Endothelial cell of umbilical vein (primary cell): ENCODE measurements around the gene STK32C. TPM values are rescaled to one million over a fixed set of nuclear protein-coding genes. Genes with fewer than 3 reads are reported as not detected.

Source experiments
- BruUV-seq: library from RNA; stranded (reverse); fragments of 400-500 nt; replicated peaks from 2 replicates; lab custom pipeline; 2021; lab: Mats Ljungman, UMichigan
- CTCF ChIA-PET: fragments of 300-600, 350-600 bp; sonication (Branson Sonifier 250); formaldehyde crosslinking; loops from one replicate; lab custom pipeline; 2021; ENCODE audit warnings: antibody characterized with exemption, inconsistent platforms; lab: Charles Lee
- POLR2A ChIA-PET: fragments of 300-600, 350-600 bp; sonication (Branson Sonifier 250); formaldehyde crosslinking; loops from one replicate; lab custom pipeline; 2021; ENCODE audit warnings: antibody characterized with exemption, inconsistent platforms; lab: Charles Lee
- DNase-seq: peaks from one replicate; pipeline ENCODE4 v3.0.0-alpha.2; 2011; ENCODE audit warnings: low read depth, low spot score
- FAIRE-seq: peaks from 2 replicates; lab custom pipeline; 2011; peaks lifted over from hg19 to GRCh38; lab: Jason Lieb, UNC
- H2AFZ ChIP-seq: 2 replicates; pipeline ENCODE4 v1.6.0; 2012; ENCODE audit warnings: low read depth, low read length, control low read depth, inconsistent platforms
- H3K27ac ChIP-seq: 2 replicates; pipeline ENCODE4 v1.5.1; 2011; ENCODE audit warnings: low read depth, mild to moderate bottlenecking, control low read depth, low read length, moderate library complexity; ENCODE audit not compliant: insufficient read depth
- H3K27me3 ChIP-seq, 2 experiments: 2 replicates each; pipeline versions ENCODE4 v1.6.0 to v1.6.1; 2011; ENCODE audit warnings: low read length in 2 of 2, mixed read lengths in 1 of 2; ENCODE audit not compliant: control insufficient read depth in 2 of 2, insufficient read depth in 2 of 2
- H3K36me3 ChIP-seq, 2 experiments: 2 replicates in 1 of 2; 3 replicates in 1 of 2; pipeline ENCODE4 v1.5.1; 2011; ENCODE audit warnings: low read length in 2 of 2, mild to moderate bottlenecking in 1 of 2, moderate library complexity in 1 of 2; ENCODE audit not compliant: control insufficient read depth in 2 of 2, insufficient read depth in 2 of 2; ENCODE audit errors: extremely low read depth in 1 of 2
- H3K4me1 ChIP-seq: 3 replicates; pipeline ENCODE4 v1.5.1; 2011; ENCODE audit warnings: mild to moderate bottlenecking, low read length; ENCODE audit not compliant: control insufficient read depth, insufficient read depth; ENCODE audit errors: extremely low read depth
- H3K4me2 ChIP-seq: 2 replicates; pipeline ENCODE4 v1.6.1; 2011; ENCODE audit warnings: low read length, control low read depth, mixed read lengths; ENCODE audit not compliant: insufficient read depth
- H3K4me3 ChIP-seq, 3 experiments: fragments of 200-600 bp in 1 of 3; sonication (generic), shearing (Covaris generic) in 1 of 3; replicated peaks in 1 of 3; 2 replicates each; pipeline ENCODE4 v1.5.1; 2011 to 2016; ENCODE audit warnings: control low read depth in 3 of 3, low read length in 3 of 3, mild to moderate bottlenecking in 2 of 3, inconsistent platforms in 1 of 3, low read depth in 1 of 3, moderate library complexity in 1 of 3; ENCODE audit not compliant: insufficient read depth in 1 of 3
- H3K79me2 ChIP-seq: 2 replicates; pipeline ENCODE4 v1.6.0; 2012; ENCODE audit warnings: low read length, inconsistent platforms; ENCODE audit not compliant: control insufficient read depth, insufficient read depth
- H3K9ac ChIP-seq: replicated peaks from 2 replicates; pipeline ENCODE3; 2011; ENCODE audit warnings: low read length, control low read depth; ENCODE audit not compliant: insufficient read depth; ENCODE audit errors: extremely low read depth
- H3K9me1 ChIP-seq: replicated peaks from 3 replicates; pipeline ENCODE4 v1.6.0; 2011; ENCODE audit warnings: mild to moderate bottlenecking, low read length; ENCODE audit not compliant: control insufficient read depth, insufficient read depth; ENCODE audit errors: extremely low read depth
- H3K9me3 ChIP-seq: replicated peaks from 2 replicates; pipeline ENCODE4 v1.5.1; 2012; ENCODE audit warnings: low read length, inconsistent platforms; ENCODE audit not compliant: control insufficient read depth, insufficient read depth
- H4K20me1 ChIP-seq: replicated peaks from 2 replicates; pipeline ENCODE3; 2011; ENCODE audit warnings: mild to moderate bottlenecking, low read length; ENCODE audit not compliant: control insufficient read depth, insufficient read depth; ENCODE audit errors: extremely low read depth
- EZH2 ChIP-seq: IDR thresholded peaks from 2 replicates; pipeline ENCODE4 v1.6.1; 2012; ENCODE audit warnings: borderline replicate concordance, low read depth, mild to moderate bottlenecking, moderate library complexity, low read length, inconsistent platforms; ENCODE audit not compliant: severe bottlenecking
- FOS ChIP-seq: IDR thresholded peaks from 2 replicates; pipeline ENCODE4 v1.6.1; 2011; ENCODE audit warnings: mild to moderate bottlenecking, low read length, moderate library complexity, borderline replicate concordance; ENCODE audit not compliant: insufficient read depth
- GATA2 ChIP-seq: IDR thresholded peaks from 2 replicates; pipeline ENCODE4 v1.7.0; 2011; ENCODE audit warnings: low read depth, mild to moderate bottlenecking, moderate library complexity, mixed read lengths, low read length; ENCODE audit not compliant: insufficient read length, insufficient read depth
- JUN ChIP-seq: IDR thresholded peaks from 2 replicates; pipeline ENCODE4 v1.6.1; 2011; ENCODE audit warnings: borderline replicate concordance, low read depth; ENCODE audit not compliant: insufficient read length, insufficient read depth
- MAX ChIP-seq: IDR thresholded peaks from 2 replicates; pipeline ENCODE4 v1.6.1; 2011; ENCODE audit not compliant: insufficient read depth, insufficient read length
- MYC ChIP-seq: IDR thresholded peaks from one replicate; pipeline ENCODE4 v1.6.1; 2011; ENCODE audit warnings: mild to moderate bottlenecking, low read depth, low read length
- POLR2A ChIP-seq: IDR thresholded peaks from 2 replicates; pipeline ENCODE4 v1.6.1; 2012; ENCODE audit warnings: low read depth, mild to moderate bottlenecking, control low read depth, low read length
- POLR2AphosphoS5 ChIP-seq: IDR thresholded peaks from 2 replicates; pipeline ENCODE4 v1.6.1; 2012; ENCODE audit warnings: low read depth, mild to moderate bottlenecking, control low read depth, low read length, moderate library complexity; ENCODE audit not compliant: insufficient read depth
- dilution Hi-C: fragments of 300-500 bp; cut with MboI; formaldehyde crosslinking; loops from one replicate; pipeline ENCODE4 v1.15.0; 2019; ENCODE audit warnings: low sequenced_read_pairs; ENCODE audit not compliant: extremely low pct_ligation_motif_present
- intact Hi-C: fragments of 100-400 bp; cut with micrococcal nuclease; formaldehyde crosslinking; loops from one replicate; pipeline ENCODE4 v1.10.0; 2022
- polyA plus RNA-seq, 4 experiments: library from polyadenylated mRNA; depleted of rRNA in 3 of 4; stranded (reverse) in 3 of 4; unstranded in 1 of 4; fragments of >200 nt; gene quantifications; 2 replicates each; pipeline versions ENCODE4 v1.2.1 to v1.2.3, GENCODE V29; 2011 to 2012; ENCODE audit warnings: missing spikeins in 1 of 4
- total RNA-seq: library from RNA; stranded (reverse); gene quantifications from 2 replicates; pipeline ENCODE4 v1.2.3, GENCODE V29; 2021
- TF ChIP-seq, protein P1 (sequence below), 2 donors: IDR thresholded peaks; 1 replicate in 1 of 2; 2 replicates in 1 of 2; pipeline ENCODE4 v1.5.1; 2011; ENCODE audit warnings: low read length in 2 of 2, mild to moderate bottlenecking in 2 of 2, moderate library complexity in 2 of 2, control low read depth in 1 of 2, inconsistent platforms in 1 of 2, low read depth in 1 of 2; ENCODE audit not compliant: insufficient read depth in 1 of 2; ENCODE audit errors: extremely low read depth in 1 of 2

STK32C gene
- total and polyA plus RNA-seq, 2 donors (not counting 3 experiments of a cell fraction or from before 2014, with no cell fraction given) = 5.4 to 14.1 TPM

GRCh38 chr10:132173185-132173584 is 134.6 kb downstream of the STK32C start:
- Histone ChIP-seq H3K9me3 (no peaks in the 10 kb centered on the region), H3K4me3 (no peak overlapping the region), H3K4me2 (no peak overlapping the region), H3K9ac (no peak overlapping the region), H3K9me1 (no peaks in the 10 kb centered on the region), H3K27ac (no peak overlapping the region), H4K20me1 (no peaks in the 10 kb centered on the region), H3K36me3 (no peaks in the 10 kb centered on the region), H3K79me2 (no peaks in the 10 kb centered on the region), H2AFZ (no peak overlapping the region), H3K4me1 (no peaks in the 10 kb centered on the region), H3K27me3 (peaks cover 0 to 4% of the 10 kb centered on the region in 2 experiments)
- FAIRE-seq (no peak), DNase-seq (no peak)
- ChIA-PET CTCF (no interaction called here), POLR2A (no interaction called here)
- intact Hi-C loops = no loop called here
- dilution Hi-C loops = no loop called here
- TF ChIP-seq POLR2AphosphoS5 (no peak), MYC (no peak), GATA2 (no peak), POLR2A (no peak), FOS (no peak), EZH2 (no peak), MAX (no peak), JUN (no peak)
- TF ChIP-seq, protein P1, sequence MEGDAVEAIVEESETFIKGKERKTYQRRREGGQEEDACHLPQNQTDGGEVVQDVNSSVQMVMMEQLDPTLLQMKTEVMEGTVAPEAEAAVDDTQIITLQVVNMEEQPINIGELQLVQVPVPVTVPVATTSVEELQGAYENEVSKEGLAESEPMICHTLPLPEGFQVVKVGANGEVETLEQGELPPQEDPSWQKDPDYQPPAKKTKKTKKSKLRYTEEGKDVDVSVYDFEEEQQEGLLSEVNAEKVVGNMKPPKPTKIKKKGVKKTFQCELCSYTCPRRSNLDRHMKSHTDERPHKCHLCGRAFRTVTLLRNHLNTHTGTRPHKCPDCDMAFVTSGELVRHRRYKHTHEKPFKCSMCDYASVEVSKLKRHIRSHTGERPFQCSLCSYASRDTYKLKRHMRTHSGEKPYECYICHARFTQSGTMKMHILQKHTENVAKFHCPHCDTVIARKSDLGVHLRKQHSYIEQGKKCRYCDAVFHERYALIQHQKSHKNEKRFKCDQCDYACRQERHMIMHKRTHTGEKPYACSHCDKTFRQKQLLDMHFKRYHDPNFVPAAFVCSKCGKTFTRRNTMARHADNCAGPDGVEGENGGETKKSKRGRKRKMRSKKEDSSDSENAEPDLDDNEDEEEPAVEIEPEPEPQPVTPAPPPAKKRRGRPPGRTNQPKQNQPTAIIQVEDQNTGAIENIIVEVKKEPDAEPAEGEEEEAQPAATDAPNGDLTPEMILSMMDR (IDR thresholded peaks at IDR 0.05; ENCODE audit: extremely low read depth in 1 of 2, insufficient read depth in 1 of 2, low read depth in 1 of 2, low read length in 2 of 2) = no peak
- BruUV-seq = no TSS peak
